ENCODE data around the gene ALPK3.

The ALPK3 gene

DNA sequence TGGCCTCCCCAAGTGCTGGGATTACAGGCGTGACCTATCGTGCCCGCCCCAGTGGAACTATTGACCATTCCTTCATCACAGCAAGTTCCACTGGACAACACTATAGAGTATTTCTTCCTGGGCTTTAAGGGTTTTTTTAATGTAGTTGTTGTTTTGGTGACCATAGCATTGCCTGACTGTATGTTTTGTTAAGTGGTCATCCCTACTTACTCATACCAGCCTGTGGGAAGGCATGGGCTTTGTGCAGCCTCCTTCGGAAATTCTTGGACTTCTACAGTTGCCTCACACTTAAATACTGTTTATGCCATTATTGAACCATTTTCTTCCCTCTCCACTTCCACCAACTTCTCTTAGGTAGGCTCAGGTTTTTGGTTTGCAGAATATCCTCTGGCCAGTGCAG lies 19.9 kb upstream of the ALPK3 start:
- H3K4me3 ChIP-seq (ENCODE audit: low read depth in 1 of 2, low read length in 2 of 2): no peak overlapping the region
- no peaks in the 10 kb centered on the region for H3K27me3 ChIP-seq (ENCODE audit: control insufficient read depth in 1 of 2, insufficient read depth in 2 of 2, low read length in 2 of 2)
- H3K9ac ChIP-seq (ENCODE audit: low read depth in 1 of 2, low read length in 2 of 2): no peak overlapping the region
- H3K27ac ChIP-seq (ENCODE audit: low read depth, low read length): no peak overlapping the region
- no peaks in the 10 kb centered on the region for H3K4me1 ChIP-seq (ENCODE audit: control insufficient read depth in 1 of 2, insufficient read depth in 2 of 2, low read length in 2 of 2)
- peaks cover 43 to 68% of the 10 kb centered on the region in 2 donors for H3K36me3 ChIP-seq (ENCODE audit: control insufficient read depth in 1 of 2, insufficient read depth in 2 of 2, low read length in 2 of 2)
- H3K9me3 ChIP-seq (ENCODE audit: control insufficient read depth in 1 of 2, low read length in 2 of 2): no peaks in the 10 kb centered on the region

DNA sequence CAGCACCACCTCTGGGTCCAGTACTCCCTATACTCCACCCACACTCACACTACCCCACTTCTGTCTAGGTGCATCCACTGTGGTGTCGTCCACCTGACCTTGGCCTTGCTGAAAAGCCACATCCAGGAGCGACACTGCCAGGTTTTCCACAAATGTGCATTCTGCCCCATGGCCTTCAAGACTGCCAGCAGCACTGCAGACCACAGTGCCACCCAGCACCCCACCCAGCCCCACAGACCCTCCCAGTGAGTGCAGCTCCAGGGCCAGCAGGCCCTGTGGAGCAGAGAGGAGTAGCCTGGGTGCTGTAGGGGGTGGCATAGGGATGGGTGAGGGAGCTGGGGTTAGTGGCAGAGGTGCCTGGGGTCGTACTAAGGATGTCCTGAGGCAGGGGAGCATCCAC lies 19.4 kb upstream of the ALPK3 start:
- H3K27ac ChIP-seq (ENCODE audit: low read depth, low read length): no peak overlapping the region
- H3K9me3 ChIP-seq (ENCODE audit: control insufficient read depth in 1 of 2, low read length in 2 of 2): no peaks in the 10 kb centered on the region
- H3K36me3 ChIP-seq (ENCODE audit: control insufficient read depth in 1 of 2, insufficient read depth in 2 of 2, low read length in 2 of 2): peaks cover 40 to 68% of the 10 kb centered on the region in 2 donors
- no peak overlapping the region for H3K9ac ChIP-seq (ENCODE audit: low read depth in 1 of 2, low read length in 2 of 2)
- H3K4me3 ChIP-seq (ENCODE audit: low read depth in 1 of 2, low read length in 2 of 2): no peak overlapping the region
- no peaks in the 10 kb centered on the region for H3K4me1 ChIP-seq (ENCODE audit: control insufficient read depth in 1 of 2, insufficient read depth in 2 of 2, low read length in 2 of 2)
- H3K27me3 ChIP-seq (ENCODE audit: control insufficient read depth in 1 of 2, insufficient read depth in 2 of 2, low read length in 2 of 2): no peaks in the 10 kb centered on the region

DNA sequence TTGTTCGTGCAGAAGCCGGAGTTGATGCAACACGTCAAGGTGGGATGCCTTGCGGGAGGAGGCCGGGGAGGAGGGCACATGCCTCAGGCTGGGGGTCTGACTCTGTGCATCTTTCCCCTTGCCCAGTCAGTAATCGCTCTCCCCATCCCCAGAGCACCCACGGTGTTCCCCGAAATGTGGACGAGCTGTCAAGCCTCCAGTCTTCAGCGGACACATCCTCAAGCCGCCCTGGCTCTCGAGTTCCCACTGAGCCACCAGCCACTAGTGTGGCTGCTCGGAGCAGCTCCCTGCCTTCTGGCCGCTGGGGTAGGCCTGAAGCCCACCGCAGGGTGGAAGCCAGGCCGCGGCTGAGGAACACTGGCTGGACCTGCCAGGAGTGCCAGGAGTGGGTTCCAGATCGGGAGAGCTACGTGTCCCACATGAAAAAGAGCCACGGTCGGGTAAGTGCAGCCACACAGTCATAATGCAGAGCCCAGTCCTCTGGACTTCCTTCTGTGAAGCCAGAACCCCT lies 18.7 kb upstream of the ALPK3 start:
- Histone ChIP-seq H3K4me1 (ENCODE audit: control insufficient read depth in 1 of 2, insufficient read depth in 2 of 2, low read length in 2 of 2) (no peaks in the 10 kb centered on the region), H3K9me3 (ENCODE audit: control insufficient read depth in 1 of 2, low read length in 2 of 2) (no peaks in the 10 kb centered on the region), H3K27me3 (ENCODE audit: control insufficient read depth in 1 of 2, insufficient read depth in 2 of 2, low read length in 2 of 2) (no peaks in the 10 kb centered on the region), H3K4me3 (ENCODE audit: low read depth in 1 of 2, low read length in 2 of 2) (no peak overlapping the region), H3K36me3 (ENCODE audit: control insufficient read depth in 1 of 2, insufficient read depth in 2 of 2, low read length in 2 of 2) (peaks cover 37 to 66% of the 10 kb centered on the region in 2 donors), H3K27ac (ENCODE audit: low read depth, low read length) (no peak overlapping the region), H3K9ac (ENCODE audit: low read depth in 1 of 2, low read length in 2 of 2) (no peak overlapping the region)

DNA sequence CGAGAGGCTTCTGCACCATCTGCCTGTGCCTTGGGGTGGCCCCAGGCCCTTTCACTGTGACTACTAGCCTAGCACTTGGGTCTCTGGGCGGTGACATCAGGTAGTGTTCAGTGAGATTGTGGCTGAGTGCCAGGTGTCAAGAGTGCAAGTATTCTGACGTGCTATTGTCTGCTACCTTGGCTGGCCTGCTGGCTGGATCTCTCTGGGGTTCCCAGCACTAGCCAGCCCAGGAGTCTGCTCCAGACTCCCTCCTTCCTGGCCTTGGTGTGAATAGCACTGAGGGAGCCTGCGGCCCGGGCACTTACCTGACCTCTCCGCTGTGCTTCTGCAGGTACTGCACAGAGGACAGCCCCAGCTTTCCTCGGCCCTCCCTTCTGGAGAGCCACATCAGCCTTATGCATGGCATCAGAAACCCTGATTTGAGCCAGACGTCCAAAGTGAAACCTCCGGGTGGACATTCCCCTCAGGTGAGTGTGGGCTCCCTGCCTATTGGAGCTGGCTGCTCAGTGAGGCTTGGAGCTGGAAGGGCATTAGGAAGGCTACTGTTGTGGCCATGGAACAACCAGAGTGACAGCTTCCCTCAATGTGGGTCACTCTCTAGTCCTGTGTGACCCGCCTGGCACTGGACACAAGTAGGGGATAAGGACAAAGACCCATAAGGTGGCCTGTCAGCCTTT lies 17.5 kb upstream of the ALPK3 start:
- Histone ChIP-seq H3K9ac (ENCODE audit: low read depth in 1 of 2, low read length in 2 of 2) (no peak overlapping the region), H3K36me3 (ENCODE audit: control insufficient read depth in 1 of 2, insufficient read depth in 2 of 2, low read length in 2 of 2) (peaks cover 33 to 73% of the 10 kb centered on the region in 2 donors), H3K4me3 (ENCODE audit: low read depth in 1 of 2, low read length in 2 of 2) (no peak overlapping the region), H3K9me3 (ENCODE audit: control insufficient read depth in 1 of 2, low read length in 2 of 2) (no peaks in the 10 kb centered on the region), H3K27ac (ENCODE audit: low read depth, low read length) (no peak overlapping the region), H3K27me3 (ENCODE audit: control insufficient read depth in 1 of 2, insufficient read depth in 2 of 2, low read length in 2 of 2) (no peaks in the 10 kb centered on the region), H3K4me1 (ENCODE audit: control insufficient read depth in 1 of 2, insufficient read depth in 2 of 2, low read length in 2 of 2) (no peaks in the 10 kb centered on the region)

DNA sequence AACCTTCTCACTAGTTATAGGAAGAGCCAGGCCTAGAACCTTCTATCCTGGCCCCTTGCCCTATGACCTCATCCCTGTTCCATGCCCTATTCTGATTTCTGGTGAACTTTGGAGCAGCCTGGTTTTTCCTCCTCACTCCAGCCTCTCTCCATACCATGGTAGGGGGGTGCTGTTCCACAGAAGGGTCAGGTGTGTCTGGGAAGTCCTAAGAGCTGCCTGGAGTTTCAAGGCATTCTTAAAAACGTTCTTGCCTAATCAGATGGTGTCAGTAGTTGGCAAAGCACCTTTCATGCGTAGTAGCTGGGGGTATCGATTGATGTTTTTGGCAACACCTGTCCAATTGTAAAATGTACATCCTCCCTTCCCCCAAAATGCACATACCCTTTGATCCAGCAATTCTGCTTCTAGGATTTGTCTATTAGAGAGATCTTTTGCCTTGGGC lies 16.8 kb upstream of the ALPK3 start:
- Histone ChIP-seq H3K27me3 (ENCODE audit: control insufficient read depth in 1 of 2, insufficient read depth in 2 of 2, low read length in 2 of 2) (no peaks in the 10 kb centered on the region), H3K36me3 (ENCODE audit: control insufficient read depth in 1 of 2, insufficient read depth in 2 of 2, low read length in 2 of 2) (peaks cover 33 to 75% of the 10 kb centered on the region in 2 donors), H3K27ac (ENCODE audit: low read depth, low read length) (no peak overlapping the region), H3K9me3 (ENCODE audit: control insufficient read depth in 1 of 2, low read length in 2 of 2) (no peaks in the 10 kb centered on the region), H3K9ac (ENCODE audit: low read depth in 1 of 2, low read length in 2 of 2) (no peak overlapping the region), H3K4me1 (ENCODE audit: control insufficient read depth in 1 of 2, insufficient read depth in 2 of 2, low read length in 2 of 2) (no peaks in the 10 kb centered on the region), H3K4me3 (ENCODE audit: low read depth in 1 of 2, low read length in 2 of 2) (no peak overlapping the region)

DNA sequence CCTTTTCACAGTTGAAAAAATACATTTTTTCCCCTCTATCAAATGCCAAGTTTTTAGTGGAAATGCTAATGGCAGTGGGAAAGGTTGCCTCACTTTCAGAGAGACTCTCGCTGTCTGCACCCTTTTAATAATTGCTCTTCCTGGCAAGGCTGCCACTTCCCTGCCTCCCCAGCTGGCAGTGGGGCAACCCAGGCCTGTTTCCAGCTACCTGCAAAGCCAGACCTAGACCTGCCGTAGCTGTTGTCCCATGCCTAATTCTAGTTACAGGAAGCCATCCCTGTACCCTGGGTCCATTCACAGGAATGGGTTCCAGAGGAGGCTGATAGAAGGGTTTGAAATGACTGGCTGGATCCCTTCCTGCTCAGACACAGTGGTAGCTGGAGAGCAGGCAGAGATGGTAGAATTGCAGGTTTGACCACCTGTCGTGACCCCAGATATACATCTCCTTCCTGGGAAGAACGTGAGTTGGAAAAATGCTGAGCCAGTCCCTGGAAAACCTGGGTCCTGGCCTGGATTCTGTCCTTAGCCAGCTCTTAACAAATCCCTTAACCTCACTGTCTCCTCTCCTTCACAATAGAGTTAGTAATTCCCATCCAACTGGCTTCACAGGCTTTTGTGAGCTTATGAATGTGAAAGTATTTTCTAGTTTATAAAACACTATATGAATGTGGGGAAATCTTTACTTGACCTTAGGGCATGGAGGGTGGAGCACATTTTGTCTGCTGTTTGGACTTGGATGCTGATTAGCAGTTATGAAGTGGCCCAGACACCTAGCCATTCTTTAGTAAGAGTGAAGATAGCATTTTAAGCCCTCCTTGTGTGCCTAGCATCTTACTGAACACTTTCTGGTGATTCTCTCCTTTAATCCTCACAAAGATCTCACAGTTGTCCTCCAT lies 12.9 kb upstream of the ALPK3 start:
- H3K9ac ChIP-seq (ENCODE audit: low read depth in 1 of 2, low read length in 2 of 2): no peak overlapping the region
- H3K9me3 ChIP-seq (ENCODE audit: control insufficient read depth in 1 of 2, low read length in 2 of 2): no peaks in the 10 kb centered on the region
- no peak overlapping the region for H3K27ac ChIP-seq (ENCODE audit: low read depth, low read length)
- no peak overlapping the region for H3K4me3 ChIP-seq (ENCODE audit: low read depth in 1 of 2, low read length in 2 of 2)
- H3K27me3 ChIP-seq (ENCODE audit: control insufficient read depth in 1 of 2, insufficient read depth in 2 of 2, low read length in 2 of 2): no peaks in the 10 kb centered on the region
- H3K36me3 ChIP-seq (ENCODE audit: control insufficient read depth in 1 of 2, insufficient read depth in 2 of 2, low read length in 2 of 2): peaks cover 20 to 52% of the 10 kb centered on the region in 2 donors
- H3K4me1 ChIP-seq (ENCODE audit: control insufficient read depth in 1 of 2, insufficient read depth in 2 of 2, low read length in 2 of 2): no peaks in the 10 kb centered on the region

DNA sequence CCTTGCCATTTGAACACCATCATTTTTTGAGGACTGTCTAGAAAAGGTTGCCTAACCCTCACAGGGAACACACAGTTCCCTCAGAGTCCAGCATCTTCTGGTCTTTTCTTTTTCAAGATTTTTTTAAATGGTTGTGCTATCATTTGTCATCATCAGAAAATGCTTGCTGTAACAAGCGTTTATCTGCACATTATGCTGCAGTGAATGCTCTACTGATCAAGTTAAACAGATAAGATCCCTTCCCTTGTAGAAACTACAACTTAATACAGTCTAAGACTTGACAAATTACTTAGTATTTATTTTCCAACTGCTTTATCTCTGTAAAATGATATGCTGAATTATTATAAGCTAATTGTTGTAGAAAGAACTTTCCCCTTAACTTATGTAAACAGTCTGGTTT lies 11.9 kb upstream of the ALPK3 start:
- H3K4me1 ChIP-seq (ENCODE audit: control insufficient read depth in 1 of 2, insufficient read depth in 2 of 2, low read length in 2 of 2): no peaks in the 10 kb centered on the region

DNA sequence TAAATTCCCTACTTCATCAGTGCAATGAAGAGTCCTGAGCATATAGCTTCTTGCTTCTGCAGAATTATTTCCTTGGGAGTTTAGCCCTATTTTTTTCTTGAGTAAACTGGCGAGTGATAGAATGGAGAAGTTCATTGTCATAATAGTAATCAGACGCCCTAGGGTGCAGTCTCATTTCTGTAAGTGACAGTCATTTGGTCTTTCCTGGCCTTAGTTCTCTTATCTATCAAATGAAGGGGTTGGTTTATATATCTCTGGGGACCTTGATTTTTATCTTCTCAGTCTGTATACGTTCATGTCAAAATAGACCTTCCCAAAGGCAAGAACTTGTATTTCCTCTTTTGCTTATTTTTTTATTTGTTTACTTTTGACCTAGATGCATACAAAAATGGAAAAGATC lies 9.9 kb upstream of the ALPK3 start:
- no peaks in the 10 kb centered on the region for H3K9me3 ChIP-seq (ENCODE audit: control insufficient read depth in 1 of 2, low read length in 2 of 2)
- H3K4me3 ChIP-seq (ENCODE audit: low read depth in 1 of 2, low read length in 2 of 2): no peak overlapping the region

More for the DNA sequence above, 11.9 kb upstream of the ALPK3 start:
- Histone ChIP-seq H3K4me3 (ENCODE audit: low read depth in 1 of 2, low read length in 2 of 2) (no peak overlapping the region), H3K27ac (ENCODE audit: low read depth, low read length) (no peak overlapping the region), H3K36me3 (ENCODE audit: control insufficient read depth in 1 of 2, insufficient read depth in 2 of 2, low read length in 2 of 2) (peaks cover 11 to 42% of the 10 kb centered on the region in 2 donors), H3K9ac (ENCODE audit: low read depth in 1 of 2, low read length in 2 of 2) (no peak overlapping the region), H3K27me3 (ENCODE audit: control insufficient read depth in 1 of 2, insufficient read depth in 2 of 2, low read length in 2 of 2) (no peaks in the 10 kb centered on the region), H3K9me3 (ENCODE audit: control insufficient read depth in 1 of 2, low read length in 2 of 2) (no peaks in the 10 kb centered on the region)

DNA sequence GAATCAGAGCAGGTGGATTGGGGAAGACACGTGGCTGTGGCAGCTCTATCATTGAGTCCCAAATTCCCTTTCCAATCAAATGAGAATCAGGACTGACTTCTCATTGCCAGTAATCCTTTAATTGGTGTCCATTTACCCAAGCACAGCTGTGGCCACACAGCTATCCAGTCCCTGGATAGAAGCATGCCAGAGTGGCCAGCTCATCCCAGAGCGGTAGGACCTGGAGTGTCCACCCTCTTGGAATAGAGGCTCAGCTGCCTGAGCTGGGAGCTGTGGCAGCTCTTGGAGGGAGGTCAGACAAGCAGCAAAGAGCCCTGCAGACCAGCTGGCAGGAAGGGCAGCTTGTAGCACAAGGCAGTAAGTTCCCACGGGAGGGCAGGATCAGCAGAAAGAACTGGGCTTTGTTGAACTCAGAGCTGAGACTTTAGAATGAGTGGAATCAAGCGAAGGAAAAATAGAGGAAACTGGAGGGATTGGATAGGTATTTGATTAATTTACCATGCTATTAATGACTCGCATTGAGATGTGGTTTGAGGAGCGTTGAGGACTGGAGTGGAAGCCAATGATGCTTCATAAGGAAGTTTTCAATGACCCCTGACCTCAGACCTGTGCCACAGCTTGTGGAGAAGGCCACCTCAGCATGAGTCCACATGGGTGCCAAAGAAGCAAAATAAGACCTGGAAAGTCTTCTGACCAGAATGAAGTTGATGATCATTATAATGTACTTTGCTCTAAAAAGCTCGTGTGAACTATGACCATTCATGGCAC lies 6.9 kb upstream of the ALPK3 start:
- Histone ChIP-seq H3K9me3 (ENCODE audit: control insufficient read depth in 1 of 2, low read length in 2 of 2) (no peaks in the 10 kb centered on the region), H3K9ac (ENCODE audit: low read depth in 1 of 2, low read length in 2 of 2) (no peak overlapping the region), H3K36me3 (ENCODE audit: control insufficient read depth in 1 of 2, insufficient read depth in 2 of 2, low read length in 2 of 2) (no peaks in the 10 kb centered on the region), H3K27ac (ENCODE audit: low read depth, low read length) (no peak overlapping the region), H3K27me3 (ENCODE audit: control insufficient read depth in 1 of 2, insufficient read depth in 2 of 2, low read length in 2 of 2) (no peaks in the 10 kb centered on the region), H3K4me1 (ENCODE audit: control insufficient read depth in 1 of 2, insufficient read depth in 2 of 2, low read length in 2 of 2) (no peaks in the 10 kb centered on the region), H3K4me3 (ENCODE audit: low read depth in 1 of 2, low read length in 2 of 2) (no peak overlapping the region)

More for the DNA sequence above, 9.9 kb upstream of the ALPK3 start:
- no peaks in the 10 kb centered on the region for H3K4me1 ChIP-seq (ENCODE audit: control insufficient read depth in 1 of 2, insufficient read depth in 2 of 2, low read length in 2 of 2)
- no peak overlapping the region for H3K27ac ChIP-seq (ENCODE audit: low read depth, low read length)
- no peak overlapping the region for H3K9ac ChIP-seq (ENCODE audit: low read depth in 1 of 2, low read length in 2 of 2)
- H3K27me3 ChIP-seq (ENCODE audit: control insufficient read depth in 1 of 2, insufficient read depth in 2 of 2, low read length in 2 of 2): no peaks in the 10 kb centered on the region
- peaks cover 0 to 23% of the 10 kb centered on the region in 2 donors for H3K36me3 ChIP-seq (ENCODE audit: control insufficient read depth in 1 of 2, insufficient read depth in 2 of 2, low read length in 2 of 2)
